T-helper 2 cell treated with Interferon-gamma antibody and Interleukin-4, amounts not matched to agents 100 ng/mL and 5 ng/mL, for 36 hours (primary cell): Measurements from ENCODE around the gene BANF1. TPM values are rescaled to one million over a fixed set of nuclear protein-coding genes. Genes with fewer than 3 reads are reported as not detected.
"Not testable (repeated sequence)": the region's sequence is repeated elsewhere in the genome, so short reads cannot be mapped to it uniquely, and the experiment has no call there.

Experiments
- intact Hi-C: fragments of 100-400 bp; cut with micrococcal nuclease; formaldehyde crosslinking; loops from one replicate; pipeline ENCODE4 v1.15.1; 2023
- total RNA-seq: library from RNA; stranded (reverse); gene quantifications from 2 replicates; pipeline ENCODE4 v1.2.3, GENCODE V29; 2022

The BANF1 gene
- total RNA-seq, 1 donor from 2014 or later: 269 TPM

GRCh38 chr11:66008468-66009101 lies 6.3 kb downstream of the BANF1 start:
- intact Hi-C loops: no loop called here

- intact Hi-C loops: not testable (repeated sequence)
Measured at GRCh38 chr11:66010036-66010435, 7.7 kb downstream of the BANF1 start.

GRCh38 chr11:66011239-66011784 lies 9.0 kb downstream of the BANF1 start:
- intact Hi-C loops: no loop called here

- intact Hi-C loops: no loop called here
Measured at GRCh38 chr11:66011785-66012303, 9.5 kb downstream of the BANF1 start, which contains the start of gene CST6. Gene CST6 (plus strand): TSS chr11:66012008. CDS start chr11:66012045, 37 bp downstream.

GRCh38 chr11:66012371-66012945 lies 10.2 kb downstream of the BANF1 start:
- intact Hi-C loops: no loop called here

GRCh38 chr11:66012946-66013761 lies 10.9 kb downstream of the BANF1 start:
- intact Hi-C loops: no loop called here

- intact Hi-C loops: no loop called here
Measured at GRCh38 chr11:66013762-66014100, 11.4 kb downstream of the BANF1 start.

GRCh38 chr11:66014804-66015453 lies 12.6 kb downstream of the BANF1 start:
- intact Hi-C loops: no loop called here

GRCh38 chr11:66015454-66015881 lies 13.2 kb downstream of the BANF1 start:
- intact Hi-C loops: no loop called here

GRCh38 chr11:66015936-66016792 lies 13.9 kb downstream of the BANF1 start:
- intact Hi-C loops: no loop called here

GRCh38 chr11:66016793-66017177 lies 14.5 kb downstream of the BANF1 start:
- intact Hi-C loops: no loop called here

- intact Hi-C loops: no loop called here
Measured at GRCh38 chr11:66017321-66017720, 15.0 kb downstream of the BANF1 start.

GRCh38 chr11:66020212-66020611 lies 17.9 kb downstream of the BANF1 start:
- intact Hi-C loops: no loop called here

GRCh38 chr11:66020618-66021357 lies 18.5 kb downstream of the BANF1 start:
- intact Hi-C loops: no loop called here

- intact Hi-C loops: no loop called here
Measured at GRCh38 chr11:66022401-66023185, 20.3 kb downstream of the BANF1 start.

GRCh38 chr11:66023186-66023440 lies 20.8 kb downstream of the BANF1 start:
- intact Hi-C loops: not testable (repeated sequence)

GRCh38 chr11:66026017-66026529 lies 23.8 kb downstream of the BANF1 start, which contains the start of gene CATSPER1:
Gene CATSPER1 (minus strand): TSS chr11:66026479. CDS start chr11:66026379, 100 bp downstream.
- intact Hi-C loops: no loop called here

GRCh38 chr11:66032957-66033735 lies 30.8 kb downstream of the BANF1 start:
- intact Hi-C loops: no loop called here
